ENCODE measurements around the gene CCDC192. TPM values are rescaled to one million over a fixed set of nuclear protein-coding genes. Genes with fewer than 3 reads are reported as not detected.

The CCDC192 gene
- total and polyA plus RNA-seq, 2 experiments from 2014 or later = 0.40 TPM; not detected in 1

- no peak overlapping the region for H3K4me3 Mint-ChIP-seq
- H3K27ac ChIP-seq (ENCODE audit: low read depth) = no peak overlapping the region
- no peaks in the 10 kb centered on the region for H3K27me3 ChIP-seq (ENCODE audit: insufficient read depth)
- H3K4me1 ChIP-seq (ENCODE audit: insufficient read depth) = peaks cover 7% of the 10 kb centered on the region; the same call in 1 of the 2 replicates
- DNase-seq (ENCODE audit: low spot score) (no peak), ATAC-seq (no peak)
- no peaks in the 10 kb centered on the region for H3K27me3 Mint-ChIP-seq (ENCODE audit: insufficient read depth, low read depth, poor library complexity)
- no peaks in the 10 kb centered on the region for H3K36me3 ChIP-seq (ENCODE audit: insufficient read depth)
- TF ChIP-seq ZNF114 (CRISPR knock-in tag; IDR thresholded peaks at IDR 0.05) = no peak
- peaks cover 10% of the 10 kb centered on the region for H3K4me1 Mint-ChIP-seq
- H3K4me2 ChIP-seq = no peak overlapping the region
- no peaks in the 10 kb centered on the region for H3K36me3 Mint-ChIP-seq (ENCODE audit: low read depth)
- no peaks in the 10 kb centered on the region for H3K9me2 ChIP-seq (ENCODE audit: insufficient read depth)
- no peaks in the 10 kb centered on the region for H4K20me1 ChIP-seq (replicated peaks; ENCODE audit: insufficient read depth)
- no peak overlapping the region for H3K4me3 ChIP-seq
- H3K79me2 ChIP-seq (replicated peaks; ENCODE audit: insufficient read depth) = no peaks in the 10 kb centered on the region
- H3K9me3 Mint-ChIP-seq = no peaks in the 10 kb centered on the region
- H3K27ac Mint-ChIP-seq = no peak overlapping the region
- H3F3A ChIP-seq (replicated peaks; ENCODE audit: low read depth) = no peaks in the 10 kb centered on the region
- no peak overlapping the region for H2AFZ ChIP-seq
Measured at GRCh38 chr5:127664093-127664492, 39.1 kb upstream of the CCDC192 start.

GRCh38 chr5:127665641-127666040 lies 37.5 kb upstream of the CCDC192 start:
- TF ChIP-seq EZH2phosphoT487 (IDR thresholded peaks at IDR 0.05; ENCODE audit: unreplicated experiment) (no peak), ZNF462 (CRISPR knock-in tag; IDR thresholded peaks at IDR 0.05) (no peak)
- Histone ChIP-seq H2AFZ (no peak overlapping the region), H3K79me2 (replicated peaks; ENCODE audit: insufficient read depth) (no peaks in the 10 kb centered on the region), H3K4me1 (ENCODE audit: insufficient read depth) (no peaks in the 10 kb centered on the region), H3K4me3 (no peak overlapping the region), H3F3A (replicated peaks; ENCODE audit: low read depth) (no peaks in the 10 kb centered on the region), H3K9me2 (ENCODE audit: insufficient read depth) (no peaks in the 10 kb centered on the region), H4K20me1 (replicated peaks; ENCODE audit: insufficient read depth) (no peaks in the 10 kb centered on the region), H3K4me2 (no peak overlapping the region), H3K27ac (ENCODE audit: low read depth) (no peak overlapping the region), H3K36me3 (ENCODE audit: insufficient read depth) (no peaks in the 10 kb centered on the region), H3K27me3 (ENCODE audit: insufficient read depth) (no peaks in the 10 kb centered on the region)
- H3K27ac Mint-ChIP-seq = no peak overlapping the region
- no peak overlapping the region for H3K4me3 Mint-ChIP-seq
- no peaks in the 10 kb centered on the region for H3K4me1 Mint-ChIP-seq
- peaks cover 2% of the 10 kb centered on the region for H3K27me3 Mint-ChIP-seq (ENCODE audit: insufficient read depth, low read depth, poor library complexity)
- H3K36me3 Mint-ChIP-seq (ENCODE audit: low read depth) = no peaks in the 10 kb centered on the region
- DNase-seq (ENCODE audit: low spot score) = no peak
- no peak for ATAC-seq
- no peaks in the 10 kb centered on the region for H3K9me3 Mint-ChIP-seq
